Keratinocyte (primary cell): Measurements from ENCODE around the gene ATF6. TPM values are rescaled to one million over a fixed set of nuclear protein-coding genes. Genes with fewer than 3 reads are reported as not detected.
A peak's percentile ranks its signal among the peaks of the same experiment; 100 is the strongest.

ENCODE experiments used
- DNase-seq: peaks from one replicate; pipeline ENCODE4 v3.0.0-alpha.2; 2011; ENCODE audit warnings: low read depth, missing footprints, low spot score
- FAIRE-seq: peaks from 2 replicates; lab custom pipeline; 2011; peaks lifted over from hg19 to GRCh38; lab: Jason Lieb, UNC
- H2AFZ ChIP-seq: 2 replicates; pipeline ENCODE4 v1.6.0; 2012; ENCODE audit warnings: low read length, control low read depth, inconsistent platforms; ENCODE audit not compliant: control insufficient read depth
- H3K27ac ChIP-seq: 2 replicates; pipeline ENCODE4 v1.5.1; 2011; ENCODE audit warnings: low read length; ENCODE audit not compliant: control insufficient read depth, insufficient read depth
- H3K27me3 ChIP-seq: 3 replicates; pipeline ENCODE4 v1.6.0; 2011; ENCODE audit warnings: low read length; ENCODE audit not compliant: control insufficient read depth, insufficient read depth; ENCODE audit errors: extremely low read depth
- H3K36me3 ChIP-seq, 2 experiments: 2 replicates in 1 of 2; 3 replicates in 1 of 2; pipeline ENCODE4 v1.5.1; 2011; ENCODE audit warnings: low read length in 2 of 2, mild to moderate bottlenecking in 1 of 2; ENCODE audit not compliant: control insufficient read depth in 2 of 2, insufficient read depth in 2 of 2; ENCODE audit errors: extremely low read depth in 1 of 2
- H3K4me1 ChIP-seq: 3 replicates; pipeline ENCODE4 v1.5.1; 2011; ENCODE audit warnings: low read length; ENCODE audit not compliant: control insufficient read depth, insufficient read depth; ENCODE audit errors: extremely low read depth
- H3K4me2 ChIP-seq: 3 replicates; pipeline ENCODE4 v1.6.0; 2011; ENCODE audit warnings: low read depth, low read length; ENCODE audit not compliant: control insufficient read depth, insufficient read depth; ENCODE audit errors: extremely low read depth
- H3K4me3 ChIP-seq, 3 experiments: fragments of 200-600 bp in 1 of 3; sonication (generic) in 1 of 3; 2 replicates in 2 of 3; 3 replicates in 1 of 3; pipeline ENCODE4 v1.5.1; 2011 to 2016; ENCODE audit warnings: low read length in 3 of 3, mild to moderate bottlenecking in 3 of 3, control low read depth in 2 of 3, inconsistent platforms in 1 of 3, low read depth in 1 of 3, mixed read lengths in 1 of 3, mixed run types in 1 of 3, moderate library complexity in 1 of 3; ENCODE audit not compliant: control insufficient read depth in 2 of 3, insufficient read depth in 2 of 3; ENCODE audit errors: extremely low read depth in 1 of 3
- H3K79me2 ChIP-seq: 2 replicates; pipeline ENCODE4 v1.6.0; 2012; ENCODE audit warnings: low read length; ENCODE audit not compliant: control insufficient read depth, insufficient read depth
- H3K9ac ChIP-seq: 3 replicates; pipeline ENCODE4 v1.6.0; 2011; ENCODE audit warnings: low read length; ENCODE audit not compliant: control insufficient read depth, insufficient read depth; ENCODE audit errors: extremely low read depth
- H3K9me1 ChIP-seq: 3 replicates; pipeline ENCODE4 v1.6.0; 2011; ENCODE audit warnings: low read length; ENCODE audit not compliant: control insufficient read depth, insufficient read depth; ENCODE audit errors: extremely low read depth
- H3K9me3 ChIP-seq: 2 replicates; pipeline ENCODE4 v1.5.1; 2012; ENCODE audit warnings: low read depth, low read length; ENCODE audit not compliant: control insufficient read depth
- H4K20me1 ChIP-seq: 3 replicates; pipeline ENCODE4 v1.6.0; 2011; ENCODE audit warnings: low read length; ENCODE audit not compliant: control insufficient read depth, insufficient read depth; ENCODE audit errors: extremely low read depth
- CTCF ChIP-seq, 3 experiments: IDR thresholded peaks in 1 of 3; conservative IDR thresholded peaks in 1 of 3; optimal IDR thresholded peaks in 1 of 3; 2 replicates in 2 of 3; 3 replicates in 1 of 3; pipeline versions ENCODE3 to v1.5.1; 2011; ENCODE audit warnings: low read length in 3 of 3, mild to moderate bottlenecking in 3 of 3, moderate library complexity in 2 of 3, control low read depth in 1 of 3, inconsistent platforms in 1 of 3; ENCODE audit not compliant: insufficient read depth in 2 of 3; ENCODE audit errors: extremely low read depth in 1 of 3
- EZH2 ChIP-seq: IDR thresholded peaks from one replicate; pipeline ENCODE4 v1.6.1; 2012; ENCODE audit warnings: inconsistent platforms, mild to moderate bottlenecking, low read length, moderate library complexity
- dilution Hi-C: fragments of 300-500 bp; cut with MboI; formaldehyde crosslinking; loops from one replicate; pipeline ENCODE4 v1.7.0; 2020; ENCODE audit warnings: low sequenced_read_pairs; ENCODE audit not compliant: extremely low pct_ligation_motif_present
- polyA plus RNA-seq, 5 experiments: library from polyadenylated mRNA; depleted of rRNA in 3 of 5; stranded (reverse) in 3 of 5; stranded (forward) in 1 of 5; unstranded in 1 of 5; fragments of >200 nt; gene quantifications; 1 replicate in 1 of 5; 2 replicates in 3 of 5; 3 replicates in 1 of 5; pipeline versions ENCODE4 v1.2.1 to v1.2.3, GENCODE V29; 2011 to 2012; ENCODE audit warnings: missing spikeins in 2 of 5, low read depth in 1 of 5, low replicate concordance in 1 of 5

The ATF6 gene
- polyA plus RNA-seq, 1 donor (not counting 4 experiments of a cell fraction or from before 2014, with no cell fraction given) = 19.7 TPM

GRCh38 chr1:161735837-161736236 is 30.3 kb upstream of the ATF6 start:
- Histone ChIP-seq H3K4me2 (peak overlapping the region; percentile 57), H3K27ac (peak overlapping the region; percentile 72), H3K4me3 (peak overlapping the region in 1 of 3 experiments; percentile 11), H2AFZ (no peak overlapping the region), H4K20me1 (no peaks in the 10 kb centered on the region), H3K9ac (no peak overlapping the region), H3K9me3 (no peaks in the 10 kb centered on the region), H3K36me3 (no peaks in the 10 kb centered on the region), H3K27me3 (no peaks in the 10 kb centered on the region), H3K9me1 (no peaks in the 10 kb centered on the region), H3K4me1 (peaks cover 51% of the 10 kb centered on the region), H3K79me2 (no peaks in the 10 kb centered on the region)
- no peak for TF ChIP-seq EZH2
- no peak for TF ChIP-seq CTCF (optimal IDR thresholded peaks at IDR 0.05 in 1 of 3, IDR thresholded peaks at IDR 0.05 in 1 of 3, conservative IDR thresholded peaks at IDR 0.05 in 1 of 3; ENCODE audit: extremely low read depth in 1 of 3, insufficient read depth in 2 of 3, low read length in 3 of 3)
- FAIRE-seq (peak; percentile 32), DNase-seq (no peak)
- dilution Hi-C loops = no loop called here

- TF ChIP-seq EZH2 (no peak), CTCF (optimal IDR thresholded peaks at IDR 0.05 in 1 of 3, IDR thresholded peaks at IDR 0.05 in 1 of 3, conservative IDR thresholded peaks at IDR 0.05 in 1 of 3; ENCODE audit: extremely low read depth in 1 of 3, insufficient read depth in 2 of 3, low read length in 3 of 3) (no peak)
- Histone ChIP-seq H3K9me3 (no peaks in the 10 kb centered on the region), H3K27me3 (no peaks in the 10 kb centered on the region), H3K9me1 (no peaks in the 10 kb centered on the region), H3K4me3 (peak overlapping the region in 2 of 3 experiments; percentile 1 to 11), H3K27ac (peak overlapping the region; percentile 72), H3K4me2 (peak overlapping the region; percentile 57), H3K9ac (peak overlapping the region; percentile 33), H3K79me2 (no peaks in the 10 kb centered on the region), H3K4me1 (peaks cover 44% of the 10 kb centered on the region), H3K36me3 (no peaks in the 10 kb centered on the region), H4K20me1 (no peaks in the 10 kb centered on the region), H2AFZ (peak overlapping the region; percentile 8)
- no peak for DNase-seq
- no peak for FAIRE-seq
- dilution Hi-C loops = no loop called here
Observed at GRCh38 chr1:161736335-161736969, 29.7 kb upstream of the ATF6 start.
